A673 (cell line): ENCODE data around the gene ARAP3. TPM values are rescaled to one million over a fixed set of nuclear protein-coding genes. Genes with fewer than 3 reads are reported as not detected.

Experiments used
- BruUV-seq: library from RNA; stranded (reverse); fragments of 400-500 nt; replicated peaks from 2 replicates; lab custom pipeline; 2021; lab: Mats Ljungman, UMichigan
- CTCF ChIA-PET: fragments of 300-600 bp; sonication (Branson Sonifier 250); formaldehyde crosslinking; loops from one replicate; lab custom pipeline; 2022; ENCODE audit warnings: antibody characterized with exemption; lab: Charles Lee
- POLR2A ChIA-PET: fragments of 300-600 bp; sonication (Branson Sonifier 250); formaldehyde crosslinking; loops from one replicate; lab custom pipeline; 2022; ENCODE audit warnings: antibody characterized with exemption; ENCODE audit not compliant: low non-redundant PET; lab: Charles Lee
- DNase-seq: peaks from one replicate; pipeline ENCODE4 v3.0.0-alpha.2; 2015; ENCODE audit warnings: low spot score
- H3K27ac ChIP-seq: fragments of 200-600 bp; sonication (generic); 2 replicates; pipeline ENCODE4 v1.5.1; 2016; ENCODE audit warnings: mixed run types, low read depth, mild to moderate bottlenecking, mixed read lengths, antibody characterized with exemption, low read length; ENCODE audit not compliant: poor library complexity, severe bottlenecking
- H3K27me3 ChIP-seq: fragments of 200-600 bp; sonication (generic); replicated peaks from 2 replicates; pipeline ENCODE4 v1.6.1; 2017; ENCODE audit warnings: mixed run types, low read depth, mild to moderate bottlenecking, mixed read lengths, antibody characterized with exemption, low read length; ENCODE audit not compliant: insufficient read depth, poor library complexity
- H3K36me3 ChIP-seq: fragments of 200-600 bp; sonication (generic); 2 replicates; pipeline ENCODE4 v1.6.1; 2016; ENCODE audit warnings: mixed run types, mild to moderate bottlenecking, mixed read lengths, antibody characterized with exemption, low read length; ENCODE audit not compliant: insufficient read depth, poor library complexity, severe bottlenecking
- H3K4me1 ChIP-seq: fragments of 200-600 bp; sonication (generic); 2 replicates; pipeline ENCODE4 v1.6.1; 2017; ENCODE audit warnings: mixed run types, mild to moderate bottlenecking, mixed read lengths, antibody characterized with exemption, low read length; ENCODE audit not compliant: insufficient read depth, poor library complexity, severe bottlenecking
- H3K4me3 ChIP-seq: fragments of 200-600 bp; sonication (generic); 2 replicates; pipeline ENCODE4 v1.5.1; 2016; ENCODE audit warnings: low read depth, mixed run types, mild to moderate bottlenecking, mixed read lengths, low read length; ENCODE audit not compliant: poor library complexity, severe bottlenecking
- H3K9me3 ChIP-seq: fragments of 200-600 bp; sonication (generic); 2 replicates; pipeline ENCODE4 v1.6.1; 2016; ENCODE audit warnings: mixed run types, low read depth, mild to moderate bottlenecking, mixed read lengths, antibody characterized with exemption, low read length; ENCODE audit not compliant: poor library complexity, severe bottlenecking
- EZH2 ChIP-seq: fragments of 200-600 bp; sonication (generic); IDR thresholded peaks from 2 replicates; pipeline ENCODE4 v1.6.1; 2017; ENCODE audit warnings: borderline replicate concordance, low read depth, mild to moderate bottlenecking, mixed read lengths, antibody characterized with exemption, low read length; ENCODE audit not compliant: poor library complexity, severe bottlenecking
- intact Hi-C: fragments of 100-400 bp; cut with micrococcal nuclease; formaldehyde crosslinking; loops from one replicate; pipeline ENCODE4 v1.10.0; 2022; ENCODE audit not compliant: unreplicated experiment
- total RNA-seq: library from RNA; stranded (reverse); gene quantifications from 2 replicates; pipeline ENCODE4 v1.2.3, GENCODE V29; 2021
- TF ChIP-seq, protein P1 (sequence below): fragments of 300-800, 200-600 bp; sonication (generic); conservative IDR thresholded peaks from 2 replicates; pipeline ENCODE4 v1.5.1; 2017; ENCODE audit warnings: low read depth, mild to moderate bottlenecking, antibody characterized with exemption, low read length, moderate library complexity, mixed read lengths

ARAP3 gene
- total RNA-seq, 1 experiment from 2014 or later, result 4.1 TPM

DNA sequence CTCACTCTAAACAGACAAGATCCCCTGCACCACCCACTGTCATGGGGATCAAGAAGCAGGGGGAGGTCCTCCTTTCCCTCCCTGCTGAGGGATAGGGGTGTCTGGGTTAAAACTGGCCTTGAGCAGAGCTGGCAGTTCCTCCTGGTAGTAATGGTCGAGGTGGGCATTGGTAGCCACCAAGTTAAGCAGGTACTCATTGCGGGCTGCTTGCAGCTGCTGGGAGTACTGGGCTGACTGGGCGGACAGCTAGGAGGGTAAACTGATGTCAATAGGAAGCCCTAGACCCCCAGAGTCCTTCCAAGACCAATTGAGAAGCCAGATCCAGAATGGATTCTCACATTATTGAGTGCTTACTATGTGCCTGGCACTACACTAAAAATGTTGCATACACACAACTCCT lies 34.2 kb downstream of the ARAP3 start:
- POLR2A ChIA-PET, result no interaction called here
- no peaks in the 10 kb centered on the region for H3K9me3 ChIP-seq
- no TSS peak for BruUV-seq
- no peaks in the 10 kb centered on the region for H3K27me3 ChIP-seq
- H3K36me3 ChIP-seq, result no peaks in the 10 kb centered on the region
- no peak overlapping the region for H3K27ac ChIP-seq
- CTCF ChIA-PET, result interaction anchor here (0.6 kb wide), 1 partner anchor 29 kb away, joined by 3 read pairs; the partner anchor contains the start of gene DIAPH1
- TF ChIP-seq EZH2, result no peak
- TF ChIP-seq, protein P1, sequence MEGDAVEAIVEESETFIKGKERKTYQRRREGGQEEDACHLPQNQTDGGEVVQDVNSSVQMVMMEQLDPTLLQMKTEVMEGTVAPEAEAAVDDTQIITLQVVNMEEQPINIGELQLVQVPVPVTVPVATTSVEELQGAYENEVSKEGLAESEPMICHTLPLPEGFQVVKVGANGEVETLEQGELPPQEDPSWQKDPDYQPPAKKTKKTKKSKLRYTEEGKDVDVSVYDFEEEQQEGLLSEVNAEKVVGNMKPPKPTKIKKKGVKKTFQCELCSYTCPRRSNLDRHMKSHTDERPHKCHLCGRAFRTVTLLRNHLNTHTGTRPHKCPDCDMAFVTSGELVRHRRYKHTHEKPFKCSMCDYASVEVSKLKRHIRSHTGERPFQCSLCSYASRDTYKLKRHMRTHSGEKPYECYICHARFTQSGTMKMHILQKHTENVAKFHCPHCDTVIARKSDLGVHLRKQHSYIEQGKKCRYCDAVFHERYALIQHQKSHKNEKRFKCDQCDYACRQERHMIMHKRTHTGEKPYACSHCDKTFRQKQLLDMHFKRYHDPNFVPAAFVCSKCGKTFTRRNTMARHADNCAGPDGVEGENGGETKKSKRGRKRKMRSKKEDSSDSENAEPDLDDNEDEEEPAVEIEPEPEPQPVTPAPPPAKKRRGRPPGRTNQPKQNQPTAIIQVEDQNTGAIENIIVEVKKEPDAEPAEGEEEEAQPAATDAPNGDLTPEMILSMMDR, result no peak
- DNase-seq, result no peak
- H3K4me1 ChIP-seq, result no peaks in the 10 kb centered on the region
- intact Hi-C loops, result no loop called here
- no peak overlapping the region for H3K4me3 ChIP-seq

DNA sequence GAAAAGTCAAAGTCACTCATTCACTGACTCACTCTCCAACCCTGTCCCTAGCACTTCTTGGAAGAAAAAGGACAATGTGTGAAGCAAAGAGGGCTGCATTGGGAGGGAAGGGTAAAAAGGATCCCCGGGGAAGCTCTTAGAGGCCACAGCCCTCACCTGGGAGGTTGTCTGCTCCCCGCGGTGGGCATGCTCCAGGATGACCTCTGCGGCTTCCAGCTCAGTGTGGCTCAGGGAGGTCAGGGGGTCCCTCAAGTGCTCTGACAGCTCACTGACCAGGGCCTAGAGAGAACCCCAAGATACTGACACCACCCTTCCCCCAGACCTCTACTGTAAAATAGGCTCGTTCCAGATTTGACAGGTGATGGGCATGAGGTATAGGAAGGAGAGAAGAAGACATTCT lies 34.8 kb downstream of the ARAP3 start:
- no peaks in the 10 kb centered on the region for H3K9me3 ChIP-seq
- DNase-seq, result no peak
- no peaks in the 10 kb centered on the region for H3K4me1 ChIP-seq
- no peaks in the 10 kb centered on the region for H3K27me3 ChIP-seq
- no peak overlapping the region for H3K4me3 ChIP-seq
- intact Hi-C loops, result no loop called here
- TF ChIP-seq, protein P1, result no peak
- TF ChIP-seq EZH2, result no peak
- H3K27ac ChIP-seq, result no peak overlapping the region
- no peaks in the 10 kb centered on the region for H3K36me3 ChIP-seq
- ChIA-PET POLR2A (no interaction called here), CTCF (no interaction called here)
- BruUV-seq, result no TSS peak

DNA sequence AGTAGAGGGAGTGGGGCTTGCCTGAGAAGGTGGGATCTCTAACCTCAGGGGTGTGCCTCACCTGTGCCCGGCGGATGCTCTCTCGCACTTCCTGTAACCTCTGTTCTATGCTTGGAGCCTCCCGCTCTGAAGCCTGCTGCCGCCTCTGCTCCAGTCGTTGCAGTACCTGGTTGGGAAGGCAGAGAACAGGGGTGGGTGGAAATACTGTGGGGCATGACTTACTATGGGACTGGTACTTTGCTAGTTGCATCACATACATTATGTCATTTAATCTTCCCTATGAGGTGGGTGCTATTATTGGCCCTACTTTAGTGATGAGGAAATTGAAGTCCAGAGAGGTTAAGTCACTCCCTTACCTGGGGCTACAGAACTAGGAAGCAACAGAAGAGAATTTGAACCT lies 36.0 kb downstream of the ARAP3 start:
- no peaks in the 10 kb centered on the region for H3K27me3 ChIP-seq
- no peaks in the 10 kb centered on the region for H3K9me3 ChIP-seq
- no peaks in the 10 kb centered on the region for H3K36me3 ChIP-seq
- TF ChIP-seq, protein P1, result no peak
- no peak for TF ChIP-seq EZH2
- ChIA-PET CTCF (no interaction called here), POLR2A (no interaction called here)
- no peak overlapping the region for H3K4me3 ChIP-seq
- no peak overlapping the region for H3K27ac ChIP-seq
- no peak for DNase-seq
- intact Hi-C loops, result no loop called here
- H3K4me1 ChIP-seq, result no peaks in the 10 kb centered on the region
- no TSS peak for BruUV-seq
